GM23248 (cell line): Measurements from ENCODE around the gene ELMO1. TPM values are rescaled to one million over a fixed set of nuclear protein-coding genes. Genes with fewer than 3 reads are reported as not detected.

Experiments
- DNase-seq: peaks from one replicate; pipeline ENCODE4 v3.0.0-alpha.2; 2015
- H2AFZ ChIP-seq: fragments of 200-600 bp; sonication (generic); 2 replicates; pipeline ENCODE4 v1.6.1; 2016; ENCODE audit warnings: antibody characterized with exemption
- H3F3A ChIP-seq: fragments of 200-600 bp; sonication (generic); 2 replicates; pipeline ENCODE4 v1.6.1; 2016; ENCODE audit warnings: mild to moderate bottlenecking, antibody characterized with exemption, mixed run types; ENCODE audit not compliant: insufficient read depth
- H3K27ac ChIP-seq: fragments of 200-600 bp; sonication (generic); 2 replicates; pipeline ENCODE4 v1.5.1; 2016; ENCODE audit warnings: mild to moderate bottlenecking
- H3K27me3 ChIP-seq: fragments of 200-600 bp; sonication (generic); replicated peaks from 2 replicates; pipeline ENCODE4 v1.6.1; 2016; ENCODE audit warnings: mild to moderate bottlenecking; ENCODE audit not compliant: insufficient read depth
- H3K36me3 ChIP-seq: fragments of 200-600 bp; sonication (generic); 2 replicates; pipeline ENCODE4 v1.6.1; 2016; ENCODE audit warnings: low read depth, mild to moderate bottlenecking
- H3K4me1 ChIP-seq: fragments of 200-600 bp; sonication (generic); 2 replicates; pipeline ENCODE4 v1.6.1; 2016; ENCODE audit warnings: mild to moderate bottlenecking; ENCODE audit not compliant: insufficient read depth
- H3K4me2 ChIP-seq: fragments of 200-600 bp; sonication (generic); one replicate; pipeline ENCODE4 v1.6.1; 2016; ENCODE audit warnings: mild to moderate bottlenecking; ENCODE audit not compliant: unreplicated experiment
- H3K4me3 ChIP-seq: fragments of 200-600 bp; sonication (generic); 2 replicates; pipeline ENCODE4 v1.5.1; 2016; ENCODE audit warnings: mild to moderate bottlenecking
- H3K79me2 ChIP-seq: fragments of 200-600 bp; sonication (generic); 2 replicates; pipeline ENCODE4 v1.6.1; 2016; ENCODE audit warnings: mild to moderate bottlenecking; ENCODE audit not compliant: insufficient read depth
- H3K9ac ChIP-seq: fragments of 200-600 bp; sonication (generic); 2 replicates; pipeline ENCODE4 v1.6.1; 2016; ENCODE audit warnings: mild to moderate bottlenecking
- H3K9me2 ChIP-seq: fragments of 200-600 bp; sonication (generic); 2 replicates; pipeline ENCODE4 v1.6.1; 2016; ENCODE audit warnings: mixed run types, mild to moderate bottlenecking, moderate library complexity; ENCODE audit not compliant: insufficient read depth
- H3K9me3 ChIP-seq: fragments of 200-600 bp; sonication (generic); one replicate; pipeline ENCODE4 v1.6.1; 2017; ENCODE audit warnings: low read depth
- H4K20me1 ChIP-seq: fragments of 200-600 bp; sonication (generic); 2 replicates; pipeline ENCODE4 v1.6.0; 2016; ENCODE audit not compliant: insufficient read depth
- EZH2 ChIP-seq: fragments of 200-600 bp; sonication (generic); IDR thresholded peaks from 2 replicates; pipeline ENCODE4 v1.6.1; 2018; ENCODE audit warnings: antibody characterized with exemption, mild to moderate bottlenecking; ENCODE audit not compliant: insufficient read depth, poor library complexity, severe bottlenecking
- EZH2phosphoT487 ChIP-seq: fragments of 200-600 bp; sonication (generic); IDR thresholded peaks from 2 replicates; pipeline ENCODE4 v1.6.1; 2018; ENCODE audit warnings: antibody characterized with exemption, moderate library complexity, mild to moderate bottlenecking, low read depth; ENCODE audit not compliant: insufficient read depth
- WGBS, 2 experiments: methylation state at CpG; one replicate each; pipeline ENCODE4 v1.1.6; 2015 to 2017; ENCODE audit warnings: low lambda C conversion rate in 2 of 2, low coverage in 1 of 2; ENCODE audit errors: missing lambda C conversion rate in 2 of 2; 5-methylcytosine and 5-hydroxymethylcytosine counted together
- in situ Hi-C: fragments of 300-500 bp; cut with MboI; formaldehyde crosslinking; loops from 2 replicates; pipeline ENCODE4 v1.15.0; 2020
- polyA plus RNA-seq: library from polyadenylated mRNA; unstranded; fragments of >200 nt; fragmentation: Nextera tagmentation; extraction: Ambion mirVana; gene quantifications from 2 replicates; pipeline ENCODE4 v1.2.1, GENCODE V29; 2016
- total RNA-seq: library from RNA; depleted of rRNA; stranded (reverse); fragments of >200 nt; shearing (Covaris generic); gene quantifications from 2 replicates; pipeline ENCODE4 v1.2.3, GENCODE V29; 2014

Gene ELMO1
- total and polyA plus RNA-seq, 2 experiments from 2014 or later = not detected

GRCh38 chr7:37018954-37019353 lies 429.7 kb downstream of the ELMO1 start:
- Histone ChIP-seq H3K36me3 (no peaks in the 10 kb centered on the region), H3K27ac (no peak overlapping the region), H4K20me1 (no peaks in the 10 kb centered on the region), H3K79me2 (no peaks in the 10 kb centered on the region), H3K9me3 (no peaks in the 10 kb centered on the region), H3K4me2 (no peak overlapping the region), H3K27me3 (no peaks in the 10 kb centered on the region; the same call in 1 of the 2 replicates), H2AFZ (no peak overlapping the region), H3K9ac (no peak overlapping the region), H3K9me2 (no peaks in the 10 kb centered on the region), H3K4me1 (no peaks in the 10 kb centered on the region), H3F3A (no peaks in the 10 kb centered on the region), H3K4me3 (no peak overlapping the region)
- in situ Hi-C loops = no loop called here
- no peak for TF ChIP-seq EZH2
- no peak for TF ChIP-seq EZH2phosphoT487
- WGBS, 2 experiments = 57 to 68% methylated on average over 2 of the region's 2 CpGs
- DNase-seq = no peak

GRCh38 chr7:37016064-37016878 lies 432.4 kb downstream of the ELMO1 start:
- H3F3A ChIP-seq = no peaks in the 10 kb centered on the region
- H3K79me2 ChIP-seq = no peaks in the 10 kb centered on the region
- H3K27me3 ChIP-seq = no peaks in the 10 kb centered on the region; the same call in 1 of the 2 replicates
- no peak for TF ChIP-seq EZH2
- no peaks in the 10 kb centered on the region for H3K4me1 ChIP-seq
- no peaks in the 10 kb centered on the region for H3K9me2 ChIP-seq
- in situ Hi-C loops = no loop called here
- H3K9ac ChIP-seq = no peak overlapping the region
- no peak for DNase-seq
- H2AFZ ChIP-seq = no peak overlapping the region
- H3K4me3 ChIP-seq = no peak overlapping the region
- no peaks in the 10 kb centered on the region for H3K9me3 ChIP-seq
- no peaks in the 10 kb centered on the region for H3K36me3 ChIP-seq
- no peaks in the 10 kb centered on the region for H4K20me1 ChIP-seq
- no peak overlapping the region for H3K27ac ChIP-seq
- 61 to 64% methylated on average over 10 of the region's 10 CpGs for WGBS, 2 experiments
- H3K4me2 ChIP-seq = no peak overlapping the region

DNA sequence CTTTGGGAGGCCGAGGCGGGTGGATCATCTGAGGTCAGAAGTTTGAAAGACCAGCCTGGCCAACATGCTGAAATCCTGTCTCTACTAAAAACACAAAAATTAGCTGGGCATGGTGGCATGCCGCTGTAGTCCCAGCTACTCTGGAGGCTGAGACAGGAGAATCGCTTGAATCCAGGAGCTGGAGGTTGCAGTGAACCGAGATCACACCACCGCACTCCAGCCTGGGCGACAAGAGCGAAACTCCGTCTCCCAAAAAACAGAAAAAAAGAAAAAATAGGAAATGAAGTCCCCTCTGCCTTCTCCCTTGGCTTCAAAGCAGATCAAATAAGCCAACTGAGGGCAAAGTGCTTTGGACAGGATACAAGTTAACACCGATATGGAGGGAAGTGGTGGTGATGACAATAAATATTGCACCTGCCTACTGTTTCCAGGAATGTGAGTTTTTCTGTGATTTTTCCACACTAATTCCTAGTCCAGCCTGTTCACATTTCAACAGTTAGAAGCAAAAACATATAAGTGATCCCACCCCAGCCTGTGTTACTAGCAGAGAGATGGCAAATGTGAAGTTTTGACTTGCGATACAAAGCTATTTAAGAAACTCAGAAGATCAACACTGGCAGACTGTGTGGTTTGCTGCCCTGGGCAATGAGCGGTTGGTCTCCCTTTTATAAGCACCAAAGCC lies 433.2 kb downstream of the ELMO1 start:
- Histone ChIP-seq H3K9ac (no peak overlapping the region), H3F3A (no peaks in the 10 kb centered on the region), H3K27me3 (no peaks in the 10 kb centered on the region; the same call in 1 of the 2 replicates), H3K79me2 (no peaks in the 10 kb centered on the region), H4K20me1 (no peaks in the 10 kb centered on the region), H3K36me3 (no peaks in the 10 kb centered on the region), H3K4me2 (no peak overlapping the region), H3K27ac (no peak overlapping the region), H3K4me3 (no peak overlapping the region), H3K9me2 (no peaks in the 10 kb centered on the region), H3K4me1 (no peaks in the 10 kb centered on the region), H2AFZ (no peak overlapping the region), H3K9me3 (no peaks in the 10 kb centered on the region)
- no peak for TF ChIP-seq EZH2phosphoT487
- no peak for TF ChIP-seq EZH2
- in situ Hi-C loops = no loop called here
- DNase-seq = no peak
- WGBS, 2 experiments = 72 to 75% methylated on average over 12 of the region's 12 CpGs

GRCh38 chr7:37013771-37014170 lies 434.9 kb downstream of the ELMO1 start:
- TF ChIP-seq EZH2 (no peak), EZH2phosphoT487 (no peak)
- no peaks in the 10 kb centered on the region for H3K36me3 ChIP-seq
- no peak overlapping the region for H2AFZ ChIP-seq
- H3K79me2 ChIP-seq = no peaks in the 10 kb centered on the region
- H3K4me1 ChIP-seq = no peaks in the 10 kb centered on the region
- H3K9me2 ChIP-seq = no peaks in the 10 kb centered on the region
- no peak overlapping the region for H3K27ac ChIP-seq
- peaks cover under 1% of the 10 kb centered on the region for H3K27me3 ChIP-seq
- no peak for DNase-seq
- H4K20me1 ChIP-seq = no peaks in the 10 kb centered on the region
- H3K9me3 ChIP-seq = no peaks in the 10 kb centered on the region
- no peaks in the 10 kb centered on the region for H3F3A ChIP-seq
- H3K4me2 ChIP-seq = no peak overlapping the region
- in situ Hi-C loops = no loop called here
- no peak overlapping the region for H3K4me3 ChIP-seq
- 41 to 48% methylated on average over 4 of the region's 4 CpGs for WGBS, 2 experiments
- no peak overlapping the region for H3K9ac ChIP-seq
